Liver (tissue), 9 donors: Measurements from ENCODE around the gene ANKRD13B. TPM values are rescaled to one million over a fixed set of nuclear protein-coding genes. Genes with fewer than 3 reads are reported as not detected.

ENCODE experiments used
- DNase-seq: peaks from one replicate; pipeline ENCODE4 v3.0.0-alpha.2; 2017; ENCODE audit warnings: low spot score
- H3K27ac ChIP-seq, 2 donors: one replicate each; pipeline ENCODE4 v1.7.0; 2013; ENCODE audit warnings: inconsistent platforms in 2 of 2, low read length in 2 of 2, control low read depth in 1 of 2, low read depth in 1 of 2, mild to moderate bottlenecking in 1 of 2
- H3K27me3 ChIP-seq, 4 donors: one replicate each; pipeline versions ENCODE4 v1.6.1 to v1.7.0; 2013; ENCODE audit warnings: low read length in 3 of 4, inconsistent platforms in 1 of 4, mild to moderate bottlenecking in 1 of 4, moderate library complexity in 1 of 4; ENCODE audit not compliant: control insufficient read depth in 4 of 4, insufficient read depth in 4 of 4
- H3K36me3 ChIP-seq, 4 donors: one replicate each; pipeline versions ENCODE4 v1.6.1 to v1.7.0; 2013; ENCODE audit warnings: low read length in 3 of 4, mild to moderate bottlenecking in 3 of 4, low read depth in 1 of 4, moderate library complexity in 1 of 4; ENCODE audit not compliant: control insufficient read depth in 4 of 4, insufficient read depth in 3 of 4
- H3K4me1 ChIP-seq, 4 donors: one replicate each; pipeline versions ENCODE4 v1.6.1 to v1.7.0; 2013; ENCODE audit warnings: low read length in 3 of 4, mild to moderate bottlenecking in 3 of 4, moderate library complexity in 1 of 4; ENCODE audit not compliant: control insufficient read depth in 4 of 4, insufficient read depth in 4 of 4
- H3K4me3 ChIP-seq, 3 donors: one replicate each; pipeline versions ENCODE4 v1.6.1 to v1.7.0; 2013; ENCODE audit warnings: low read length in 3 of 3, control low read depth in 1 of 3, low read depth in 1 of 3, mild to moderate bottlenecking in 1 of 3
- H3K9ac ChIP-seq, 2 donors: one replicate each; pipeline ENCODE4 v1.7.0; 2013; ENCODE audit warnings: low read length in 2 of 2, mild to moderate bottlenecking in 2 of 2, moderate library complexity in 2 of 2, control low read depth in 1 of 2, low read depth in 1 of 2
- H3K9me3 ChIP-seq, 4 donors: one replicate each; pipeline versions ENCODE4 v1.6.1 to v1.7.0; 2013; ENCODE audit warnings: low read length in 3 of 4; ENCODE audit not compliant: control insufficient read depth in 4 of 4
- ATF3 ChIP-seq: IDR thresholded peaks from 2 replicates; pipeline ENCODE4 v1.6.1; 2016; ENCODE audit warnings: antibody characterized with exemption
- CTCF ChIP-seq: fragments of 150-350 bp; IDR thresholded peaks from 2 replicates; pipeline ENCODE4 v1.5.1; 2017; ENCODE audit warnings: improper control_type of control experiment, low read depth, low read length; ENCODE audit not compliant: missing input control
- HNF4G ChIP-seq: IDR thresholded peaks from 2 replicates; pipeline ENCODE4 v1.6.1; 2016; ENCODE audit warnings: antibody characterized with exemption
- JUND ChIP-seq, 2 donors: IDR thresholded peaks; 2 replicates each; pipeline ENCODE4 v1.6.1; 2016; ENCODE audit warnings: antibody characterized with exemption in 2 of 2
- MAX ChIP-seq: IDR thresholded peaks from 2 replicates; pipeline ENCODE4 v1.6.1; 2016; ENCODE audit warnings: antibody characterized with exemption
- NR2F2 ChIP-seq: IDR thresholded peaks from 2 replicates; pipeline ENCODE4 v1.6.1; 2016; ENCODE audit warnings: antibody characterized with exemption
- RAD21 ChIP-seq, 2 donors: IDR thresholded peaks; 2 replicates each; pipeline ENCODE4 v1.6.1; 2016; ENCODE audit warnings: antibody characterized with exemption in 2 of 2, mild to moderate bottlenecking in 2 of 2
- REST ChIP-seq: IDR thresholded peaks from 2 replicates; pipeline ENCODE4 v1.6.1; 2016; ENCODE audit warnings: antibody characterized with exemption, mild to moderate bottlenecking
- RXRA ChIP-seq, 2 donors: IDR thresholded peaks; 2 replicates each; pipeline ENCODE4 v1.6.1; 2017 to 2018; ENCODE audit warnings: antibody characterized with exemption in 2 of 2, mild to moderate bottlenecking in 1 of 2
- SP1 ChIP-seq: IDR thresholded peaks from 2 replicates; pipeline ENCODE4 v1.6.1; 2018; ENCODE audit warnings: antibody characterized with exemption, mild to moderate bottlenecking
- TAF1 ChIP-seq: conservative IDR thresholded peaks from 2 replicates; pipeline ENCODE4 v1.6.1; 2016; ENCODE audit warnings: antibody characterized with exemption, mild to moderate bottlenecking
- YY1 ChIP-seq: IDR thresholded peaks from 2 replicates; pipeline ENCODE4 v1.6.1; 2016; ENCODE audit warnings: antibody characterized with exemption, mild to moderate bottlenecking
- ZBTB33 ChIP-seq: IDR thresholded peaks from 2 replicates; pipeline ENCODE4 v1.6.1; 2016; ENCODE audit warnings: antibody characterized with exemption
- WGBS: extraction: QIAGEN DNeasy Blood & Tissue Kit; methylation state at CpG from one replicate; pipeline ENCODE4 v1.1.7; 2013; 5-methylcytosine and 5-hydroxymethylcytosine counted together
- polyA plus RNA-seq, 2 donors: library from polyadenylated mRNA; stranded (reverse) in 1 of 2; unstranded in 1 of 2; fragments of 200-250 nt in 1 of 2; fragments of >200 nt in 1 of 2; fragmentation: Nextera tagmentation in 1 of 2; extraction: Ambion mirVana in 1 of 2; gene quantifications; one replicate each; pipeline versions ENCODE4 v1.2.1 to v1.2.3, GENCODE V29; 2013 to 2015
- total RNA-seq, 2 donors: library from RNA; depleted of rRNA; stranded (reverse); fragments of >200 nt; gene quantifications; one replicate each; pipeline ENCODE4 v1.2.3, GENCODE V29; 2014
- donor health status: healthy.
- donor health status: healthy.
- donor health status: healthy.
- donor health status: healthy.
- donor health status: healthy.

Gene ANKRD13B
- total and polyA plus RNA-seq, 4 donors: 0.06 to 1.6 (median 0.51) TPM

- Histone ChIP-seq H3K36me3 (no peaks in the 10 kb centered on the region), H3K27ac (no peak overlapping the region), H3K9ac (no peak overlapping the region), H3K27me3 (no peaks in the 10 kb centered on the region), H3K4me3 (no peak overlapping the region), H3K4me1 (no peaks in the 10 kb centered on the region), H3K9me3 (no peaks in the 10 kb centered on the region)
- TF ChIP-seq MAX (no peak), ZBTB33 (no peak), YY1 (no peak), RXRA (IDR thresholded peaks at IDR 0.05) (no peak), SP1 (no peak), HNF4G (no peak), ATF3 (no peak), REST (no peak), NR2F2 (no peak), RAD21 (IDR thresholded peaks at IDR 0.05) (no peak)
- 97% methylated on average over 6 of the region's 6 CpGs for WGBS
- no peak for DNase-seq
These were observed 62.4 kb downstream of the ANKRD13B start for GRCh38 chr17:29655323-29655722.

GRCh38 chr17:29659155-29659554, 66.2 kb downstream of the ANKRD13B start:
- no peak overlapping the region for H3K4me3 ChIP-seq
- no peak overlapping the region for H3K9ac ChIP-seq
- H3K36me3 ChIP-seq: peaks cover 0 to 3% (median 0%) of the 10 kb centered on the region in 4 donors
- no peaks in the 10 kb centered on the region for H3K27me3 ChIP-seq
- no peaks in the 10 kb centered on the region for H3K9me3 ChIP-seq
- TF ChIP-seq CTCF (no peak), REST (no peak), RAD21 (IDR thresholded peaks at IDR 0.05) (no peak), HNF4G (no peak), JUND (IDR thresholded peaks at IDR 0.05) (no peak), ATF3 (no peak), MAX (no peak), NR2F2 (no peak), YY1 (no peak), TAF1 (no peak)
- WGBS: 83% methylated on average over 2 of the region's 2 CpGs
- no peak overlapping the region for H3K27ac ChIP-seq
- no peak for DNase-seq
- no peaks in the 10 kb centered on the region for H3K4me1 ChIP-seq
